HG03457 (cell line): ENCODE data around the gene GALNT13.

ENCODE experiments used
- ATAC-seq: cut with Tn5 transposase; IDR thresholded peaks from one replicate; pipeline ENCODE4 v1.9.1; 2021; ENCODE audit warnings: moderate number of reproducible peaks; ENCODE audit not compliant: unreplicated experiment

The GALNT13 gene

DNA sequence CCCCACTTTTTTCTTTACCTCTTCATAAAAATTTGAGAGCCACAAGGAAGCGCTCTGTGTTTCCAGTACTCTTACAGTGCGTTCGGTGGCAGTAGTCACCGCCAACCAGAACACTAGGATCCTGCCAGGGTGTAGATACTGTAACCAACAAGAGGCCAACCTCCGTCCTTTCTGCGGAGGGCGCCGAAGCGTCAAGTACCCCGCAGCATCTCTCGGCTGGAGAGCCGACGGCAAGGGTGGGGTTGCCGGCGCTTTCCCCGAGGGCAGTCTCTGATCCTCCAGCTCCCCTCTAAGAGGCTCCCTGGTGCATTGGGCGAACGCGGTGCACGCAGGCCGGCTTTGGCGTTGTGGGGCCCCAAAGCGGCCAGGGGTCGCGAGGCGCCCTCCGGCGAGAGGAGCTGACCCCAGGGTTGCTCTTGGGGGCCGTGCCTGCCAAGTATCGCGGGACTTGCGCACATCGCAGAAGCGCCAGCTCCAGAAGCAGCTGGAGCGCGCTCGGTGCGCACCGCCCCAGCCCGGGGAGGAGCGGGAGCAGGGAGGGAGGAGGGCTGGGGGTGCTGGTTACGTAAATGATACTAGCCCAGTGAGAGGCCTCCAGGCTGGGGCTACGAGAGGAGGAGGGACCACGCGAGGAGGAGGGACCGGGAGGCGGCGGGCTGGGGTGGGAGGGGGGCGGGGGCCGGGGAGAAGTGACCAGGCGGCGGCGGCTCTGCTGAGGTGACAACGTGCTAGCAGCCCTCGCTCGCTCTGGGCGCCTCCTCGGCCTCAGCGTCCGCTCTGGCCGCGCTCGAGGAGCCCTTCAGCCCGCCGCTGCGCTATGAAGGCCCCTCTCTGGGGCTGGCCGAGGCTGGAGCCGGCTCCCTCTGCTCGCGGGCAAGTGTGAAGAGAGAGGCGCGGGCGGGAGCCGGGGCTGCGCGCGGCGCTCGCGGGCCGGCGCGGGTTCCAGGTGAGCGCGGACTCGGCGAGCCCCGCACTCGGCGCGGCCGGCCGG, at the start of gene GALNT13:
GALNT13 (plus strand) TSS at position 692 of the 991 bp plus-strand sequence.
- ATAC-seq = no peak

GRCh38 chr2:153823880-153824279, 47.8 kb upstream of the GALNT13 start:
- ATAC-seq = no peak

- no peak for ATAC-seq
Measured at GRCh38 chr2:153828335-153828734, 43.4 kb upstream of the GALNT13 start.

DNA sequence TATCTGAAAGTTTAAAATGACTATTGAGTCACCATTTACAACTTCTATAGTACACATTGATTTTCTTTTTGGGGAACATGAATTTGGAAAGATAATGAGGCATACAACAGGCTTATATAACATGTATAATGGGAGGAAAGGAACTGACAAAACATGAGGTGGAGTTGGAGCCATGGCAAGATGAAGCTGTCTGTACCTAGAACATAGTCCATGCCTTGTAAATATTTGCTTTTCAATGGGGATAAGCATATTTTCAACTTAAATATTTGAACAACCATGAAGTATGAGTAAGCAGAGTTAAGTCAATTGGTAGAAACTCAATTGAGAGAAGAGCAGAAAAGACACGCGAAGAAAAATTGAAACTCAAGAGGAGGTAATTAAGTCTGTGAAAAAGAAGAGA, 37.1 kb upstream of the GALNT13 start:
- no peak for ATAC-seq

- ATAC-seq = no peak
Measured at GRCh38 chr2:153858250-153858649, 13.5 kb upstream of the GALNT13 start.

DNA sequence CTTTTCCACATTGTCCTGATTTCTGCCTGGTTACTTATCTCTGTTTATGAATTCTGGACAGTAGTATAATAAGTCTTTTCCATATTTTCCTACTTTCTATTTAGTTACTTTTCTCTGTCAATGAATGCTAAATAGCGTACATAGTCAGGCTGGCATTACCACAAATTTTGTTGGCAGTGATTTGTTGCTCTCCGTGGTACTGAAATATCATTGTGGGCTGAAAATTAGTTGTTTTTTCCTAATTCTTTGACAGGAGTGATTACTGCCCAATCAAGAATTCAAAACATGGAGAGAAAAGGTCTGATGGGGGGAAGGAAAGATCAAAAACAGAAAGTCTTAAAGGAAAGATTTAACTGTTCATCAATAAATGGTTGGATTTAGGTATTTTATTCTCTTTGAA, 7.7 kb upstream of the GALNT13 start:
- no peak for ATAC-seq

DNA sequence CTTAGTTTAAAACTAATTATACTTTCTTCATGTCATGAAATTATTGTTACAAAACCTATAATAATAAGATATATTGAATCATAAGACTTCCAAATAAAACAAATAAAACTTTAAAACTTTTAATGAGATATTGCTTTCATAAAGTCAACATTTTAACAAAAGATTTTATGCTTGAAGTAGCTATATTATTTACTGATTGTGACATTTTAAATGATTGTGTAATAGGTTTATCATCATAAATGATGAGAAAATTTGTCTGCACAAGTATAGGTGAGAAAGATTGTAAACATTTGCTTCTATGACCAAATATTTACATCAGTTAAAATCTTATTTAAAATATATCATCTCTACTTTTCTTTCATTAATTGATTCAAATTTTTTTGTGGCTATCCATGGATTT, 5.1 kb upstream of the GALNT13 start:
- ATAC-seq = no peak

DNA sequence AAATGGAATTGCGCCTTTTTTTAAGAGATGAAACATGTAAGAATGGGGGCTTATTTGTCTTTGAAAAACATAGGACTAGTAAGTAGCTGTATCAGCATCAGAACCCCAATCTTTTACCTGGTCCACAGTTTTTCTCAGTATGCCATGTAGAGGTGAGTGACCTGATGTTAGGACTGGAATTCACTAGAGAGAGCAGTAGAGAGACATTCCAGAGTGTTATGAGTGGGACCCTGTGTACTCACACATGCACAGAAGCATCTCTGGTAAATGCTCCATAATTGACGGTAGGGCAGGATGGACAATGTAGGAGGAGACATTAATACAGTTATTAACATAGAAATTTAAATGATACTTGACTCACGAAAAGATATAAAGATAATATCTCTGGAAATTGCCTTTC, 1.4 kb upstream of the GALNT13 start:
- no peak for ATAC-seq

DNA sequence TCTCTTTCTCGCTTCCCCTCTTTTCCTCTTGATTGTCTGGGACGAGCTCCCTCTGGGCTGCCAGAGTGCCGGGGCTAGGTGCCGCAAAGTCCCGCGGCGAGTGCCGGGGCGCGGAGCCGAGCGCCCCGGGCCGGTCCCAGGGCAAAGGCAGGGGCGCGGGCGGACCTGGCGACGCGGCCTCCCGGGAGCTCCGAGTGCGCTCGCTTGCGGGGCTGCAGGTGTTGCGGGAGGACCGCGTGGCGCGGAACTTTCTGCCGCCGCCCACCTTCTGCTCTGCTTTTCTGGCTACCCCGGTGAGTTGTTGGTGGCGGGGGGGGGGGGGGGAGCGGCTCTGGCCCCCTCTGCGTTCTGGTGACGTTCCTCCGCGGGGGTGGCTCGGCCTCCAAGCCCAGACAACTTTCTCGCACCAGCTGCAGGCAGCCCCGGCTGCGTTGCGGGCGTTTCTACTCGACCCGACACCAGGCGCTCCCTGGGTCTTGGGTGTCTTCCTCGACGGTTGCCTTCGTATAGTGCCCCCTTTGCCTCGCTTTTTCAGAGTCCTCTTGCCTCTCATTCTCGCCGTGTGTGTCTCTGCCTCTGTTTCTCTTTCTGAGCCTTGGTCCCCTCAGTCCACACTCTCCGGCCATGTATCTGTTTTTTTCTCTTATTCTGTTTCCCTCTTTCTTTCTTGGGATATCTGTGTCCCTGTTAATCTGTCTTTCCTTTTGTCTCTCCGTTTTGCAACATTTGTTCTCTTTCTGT, 759 bp downstream of the GALNT13 start:
- ATAC-seq = no peak

- ATAC-seq = no peak
Measured at GRCh38 chr2:153873052-153874048, 1.6 kb downstream of the GALNT13 start.

DNA sequence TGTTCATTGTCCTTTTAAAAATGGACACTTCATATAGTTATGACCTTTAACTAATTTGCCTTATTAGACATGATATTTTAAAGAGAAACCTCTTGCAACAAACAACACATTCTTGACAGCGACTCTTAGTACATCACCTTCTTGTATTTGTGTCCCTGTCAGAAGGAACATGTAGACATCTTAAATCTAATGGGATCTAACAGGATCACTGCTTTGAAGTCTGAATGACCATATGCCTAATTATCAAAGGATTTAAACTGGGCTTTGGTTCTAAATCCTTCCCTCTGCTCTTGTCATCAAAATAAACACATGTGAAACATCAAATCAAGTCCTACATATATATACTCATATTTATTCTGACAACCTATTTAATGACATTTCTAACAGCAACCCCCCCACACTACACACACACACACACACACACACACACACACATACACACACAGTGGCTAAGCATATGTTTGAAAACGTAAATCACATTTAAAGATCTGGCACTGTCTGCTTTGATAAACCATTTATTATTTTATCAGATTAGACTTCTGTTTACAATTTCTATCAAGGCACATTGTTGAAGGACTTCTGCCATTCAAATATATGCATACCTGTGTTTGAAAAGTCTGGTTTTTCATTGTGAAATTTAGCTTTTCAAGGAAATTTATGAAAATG, 4.2 kb downstream of the GALNT13 start:
- no peak for ATAC-seq

DNA sequence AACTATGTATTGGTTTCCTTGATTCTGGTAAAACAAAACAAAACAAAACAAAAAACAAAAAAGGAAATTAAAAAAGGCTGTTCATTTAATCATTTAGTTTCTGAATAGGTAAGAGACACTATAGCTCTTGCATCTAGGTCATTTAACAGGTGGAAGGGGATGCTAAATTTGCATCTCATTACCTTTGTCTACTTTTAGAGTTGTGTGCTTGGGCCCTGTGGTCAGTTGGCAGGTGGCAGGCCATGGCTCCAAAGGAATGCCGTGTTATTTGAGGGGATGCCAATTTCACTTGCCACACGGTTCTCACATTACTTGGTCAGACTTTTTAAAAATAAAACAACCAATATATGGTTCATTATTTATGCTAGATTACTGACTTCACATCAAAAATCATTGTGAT, 9.2 kb downstream of the GALNT13 start:
- ATAC-seq = no peak

- ATAC-seq = no peak
Measured at GRCh38 chr2:153886833-153887232, 15.1 kb downstream of the GALNT13 start.

DNA sequence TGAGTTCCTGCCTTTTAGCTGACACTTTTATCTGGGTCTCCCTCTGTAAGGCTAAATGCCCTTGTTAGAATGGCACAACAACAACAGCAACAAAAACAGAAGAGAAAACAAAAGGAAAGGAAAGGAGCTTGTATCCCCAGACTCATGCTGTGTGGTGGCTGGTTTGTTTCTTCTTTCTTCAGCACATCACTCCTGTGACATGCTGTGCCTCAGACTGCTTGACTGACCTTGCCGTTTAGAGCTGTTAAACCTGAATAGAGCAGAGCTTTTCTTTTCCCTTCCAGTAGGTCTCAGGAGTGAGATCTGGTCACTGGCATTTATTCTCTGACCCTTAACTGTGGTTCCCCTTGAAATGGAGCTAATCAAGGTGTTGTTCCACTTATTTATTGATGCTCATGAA, 18.9 kb downstream of the GALNT13 start:
- ATAC-seq = no peak

- ATAC-seq = no peak
Measured at GRCh38 chr2:153891051-153891450, 19.3 kb downstream of the GALNT13 start.

DNA sequence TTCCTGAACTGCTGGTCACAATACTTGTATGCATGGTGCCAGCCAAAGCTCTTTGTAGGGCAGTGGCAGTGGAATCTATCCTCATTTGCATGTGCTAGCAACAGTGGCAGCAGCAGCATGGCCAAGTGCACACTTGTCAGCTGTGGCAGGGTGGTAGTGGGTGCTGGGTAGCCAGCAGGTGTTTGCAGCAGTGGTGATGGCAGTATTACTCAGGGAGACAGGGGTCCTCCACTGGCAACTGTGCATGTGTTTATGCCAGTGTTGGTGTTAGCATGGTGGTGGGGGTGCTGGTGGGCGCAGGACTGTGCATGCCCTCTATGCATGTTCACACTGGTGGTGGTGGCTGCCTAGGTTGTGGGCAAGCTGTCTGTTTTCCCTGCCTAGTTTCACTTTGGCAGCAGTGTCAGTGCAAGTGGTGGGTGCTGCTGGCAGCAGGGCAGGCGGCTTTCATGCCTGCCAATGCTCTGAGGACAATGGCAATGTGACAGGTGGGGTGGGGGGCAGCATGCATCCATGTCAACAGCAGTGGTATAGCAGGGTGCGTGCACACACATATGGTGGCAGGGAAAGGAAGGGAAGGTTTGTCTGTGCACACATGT, 41.2 kb downstream of the GALNT13 start:
- no peak for ATAC-seq

DNA sequence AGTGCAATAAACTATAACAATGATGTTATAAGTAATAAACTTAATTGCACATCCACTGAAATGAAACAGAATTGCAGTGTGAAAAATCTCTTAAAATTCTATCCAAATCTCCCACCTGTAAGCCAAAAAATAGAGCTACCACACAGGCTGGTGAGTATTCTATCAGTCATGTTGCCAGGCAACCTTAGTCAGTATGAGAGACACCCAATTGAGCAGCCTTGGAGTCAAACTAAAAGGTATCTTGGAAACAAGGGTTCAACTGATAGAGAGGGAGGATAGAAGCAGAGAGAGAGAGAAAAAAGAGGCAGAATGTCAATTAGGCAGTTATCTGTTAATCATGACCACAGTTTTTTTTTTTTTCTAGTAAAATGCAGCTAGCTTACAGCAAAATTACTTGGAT, 45.8 kb downstream of the GALNT13 start:
- ATAC-seq = no peak

DNA sequence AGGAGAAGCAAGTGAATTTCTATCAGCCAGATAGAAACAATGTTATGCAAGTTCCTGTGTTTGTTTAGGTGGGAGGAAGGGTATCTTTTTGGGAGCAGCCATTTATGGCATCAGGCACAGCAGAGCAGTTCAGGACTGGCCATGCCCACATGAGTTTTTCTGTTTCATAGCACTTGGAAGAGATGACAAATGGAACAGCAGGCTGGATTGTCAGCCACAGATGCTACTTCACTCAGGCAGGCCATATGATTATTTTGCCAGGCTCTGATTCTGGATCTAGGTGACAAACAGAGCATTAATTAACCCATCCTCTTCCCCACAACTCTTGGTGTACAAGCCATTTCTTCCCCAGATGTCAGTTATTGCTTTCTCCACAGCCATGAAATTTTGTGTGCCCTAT, 63.8 kb downstream of the GALNT13 start:
- no peak for ATAC-seq

GRCh38 chr2:153939124-153939796, 67.5 kb downstream of the GALNT13 start:
- no peak for ATAC-seq
